Hepatic stellate cell (primary cell): ENCODE data around the gene TMPRSS2.

ENCODE experiments used
- DNase-seq: peaks from one replicate; pipeline ENCODE4 v3.0.0; 2011; ENCODE audit warnings: low spot score

Gene TMPRSS2

DNA sequence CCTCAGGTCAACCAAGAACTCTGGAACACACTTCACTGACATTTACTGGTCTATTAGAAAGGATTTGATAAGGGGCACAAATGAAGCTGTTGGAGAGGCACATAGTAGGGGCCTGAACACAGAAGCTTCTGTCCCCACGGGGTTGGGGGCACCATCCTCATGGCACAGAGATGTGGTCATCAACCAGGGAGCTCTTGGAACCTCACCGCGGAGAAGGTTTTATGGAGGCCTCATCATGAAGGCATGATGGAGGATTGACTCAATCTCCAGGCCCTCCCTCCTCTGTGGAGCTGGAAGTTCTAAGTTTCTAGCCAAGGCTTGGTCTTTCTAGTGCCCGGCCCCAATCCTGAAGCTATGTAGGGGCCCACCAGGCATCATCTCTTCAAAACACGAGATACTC is 58.3 kb downstream of the TMPRSS2 start:
- no peak for DNase-seq

DNA sequence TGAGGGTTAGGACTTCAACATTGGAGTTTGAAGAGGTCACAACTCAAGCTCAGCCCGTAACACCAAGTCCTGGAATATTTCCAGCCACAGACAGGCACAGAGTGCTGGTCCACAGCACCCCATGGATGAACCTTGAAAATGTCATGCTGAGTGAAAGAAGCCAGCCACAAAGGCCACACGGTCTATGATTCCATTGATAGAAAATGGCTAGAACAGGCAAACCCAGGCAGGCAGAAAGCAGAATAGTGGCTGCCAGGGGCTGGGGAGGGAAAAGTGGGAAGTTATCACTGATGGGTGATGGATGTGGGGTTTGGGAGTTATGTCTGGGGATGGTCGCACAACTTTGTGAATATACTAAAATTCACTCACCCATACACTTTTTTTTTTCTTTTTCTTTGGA is 60.6 kb downstream of the TMPRSS2 start:
- DNase-seq: no peak

DNA sequence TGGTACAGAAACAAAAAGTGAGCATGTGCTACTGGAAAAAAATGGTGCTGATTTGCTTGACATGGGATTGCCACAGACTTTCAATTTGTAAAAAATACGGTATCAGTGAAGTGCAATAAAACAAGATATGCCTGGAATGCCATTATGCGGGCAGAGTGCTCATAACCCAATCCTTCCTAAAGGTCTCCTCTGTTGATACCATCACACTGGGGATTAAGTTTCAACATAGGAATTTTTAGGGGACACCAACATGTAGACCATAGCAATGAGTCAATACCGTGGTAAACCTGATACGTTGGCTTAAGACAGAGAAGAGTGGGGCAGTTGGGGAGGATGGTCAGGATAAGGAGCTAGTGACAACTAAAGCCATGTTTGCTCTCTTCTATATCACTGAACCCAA is 61.4 kb downstream of the TMPRSS2 start:
- DNase-seq: no peak

DNA sequence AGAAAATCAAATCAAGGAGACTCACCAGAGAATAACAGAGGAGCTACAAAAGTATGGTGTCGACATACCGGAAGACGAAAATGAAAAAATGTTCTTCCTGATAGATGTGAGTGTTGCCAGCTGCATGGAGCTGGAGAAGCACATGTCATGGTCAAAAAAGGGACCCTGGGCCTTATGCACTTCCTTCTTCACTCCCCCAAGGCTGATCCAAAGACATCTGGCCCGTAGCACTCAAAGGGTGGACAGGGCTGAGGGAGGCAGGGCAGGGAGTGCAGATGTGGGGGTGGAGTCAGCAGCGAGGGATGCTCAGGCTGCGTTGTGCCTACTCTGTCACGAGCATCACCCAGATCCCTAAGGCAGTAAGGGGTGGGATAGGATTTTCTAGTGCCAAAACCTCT is 62.5 kb downstream of the TMPRSS2 start:
- DNase-seq: no peak

DNA sequence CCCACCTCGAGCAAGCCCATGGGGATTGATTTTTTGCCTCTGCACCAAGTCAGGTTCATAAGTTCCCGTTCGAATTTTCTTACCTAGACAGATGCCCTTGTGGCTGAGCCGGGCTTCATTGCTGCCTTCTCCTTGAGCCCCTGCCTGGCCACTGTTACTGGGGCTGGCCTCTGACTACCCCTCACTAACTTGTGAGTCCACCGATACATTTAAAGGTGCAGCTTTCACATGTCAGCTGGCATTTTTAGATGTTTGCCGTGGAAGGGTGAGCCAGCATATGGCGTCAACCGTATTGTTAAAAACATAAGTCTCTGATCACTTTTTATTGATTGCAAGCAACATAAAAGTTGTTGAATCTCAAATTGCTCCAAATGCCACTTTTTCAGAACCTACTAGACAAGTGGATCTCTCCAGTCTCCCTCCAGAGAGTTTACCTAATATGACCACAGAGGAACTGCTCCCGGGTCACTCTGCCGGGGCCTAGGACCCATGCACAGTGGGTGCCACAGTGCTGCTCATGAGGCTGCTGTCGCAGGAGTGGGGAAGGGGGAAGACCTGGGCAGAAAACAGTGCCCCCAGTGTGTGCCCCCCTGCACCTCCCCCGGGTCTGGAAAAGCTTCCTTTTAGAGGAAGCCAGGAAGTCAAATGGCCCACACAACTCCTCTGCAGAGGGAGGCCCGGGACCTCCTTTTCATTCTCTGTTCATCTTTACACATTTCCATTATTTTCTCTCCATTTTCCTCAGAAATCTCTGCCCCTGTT is 63.1 kb downstream of the TMPRSS2 start:
- no peak for DNase-seq

DNA sequence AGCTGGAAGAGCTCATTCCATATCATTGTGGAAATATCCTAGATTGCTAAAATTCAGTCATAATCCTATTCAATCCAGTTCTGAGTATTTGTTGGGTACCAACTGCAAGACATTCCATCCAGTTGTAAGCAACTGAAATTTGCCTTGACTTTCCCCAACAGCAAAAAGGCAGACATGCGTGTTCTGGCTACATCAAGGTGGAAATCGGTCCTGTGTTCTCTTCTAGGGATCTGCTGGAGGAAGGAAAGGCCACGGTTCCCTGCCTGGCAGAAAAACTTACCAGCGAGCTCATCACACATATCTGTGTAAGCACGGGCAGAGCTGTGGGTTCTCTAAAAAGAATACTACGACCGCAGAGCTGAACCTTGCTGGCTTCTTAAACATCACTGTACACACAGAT is 64.4 kb downstream of the TMPRSS2 start:
- no peak for DNase-seq

DNA sequence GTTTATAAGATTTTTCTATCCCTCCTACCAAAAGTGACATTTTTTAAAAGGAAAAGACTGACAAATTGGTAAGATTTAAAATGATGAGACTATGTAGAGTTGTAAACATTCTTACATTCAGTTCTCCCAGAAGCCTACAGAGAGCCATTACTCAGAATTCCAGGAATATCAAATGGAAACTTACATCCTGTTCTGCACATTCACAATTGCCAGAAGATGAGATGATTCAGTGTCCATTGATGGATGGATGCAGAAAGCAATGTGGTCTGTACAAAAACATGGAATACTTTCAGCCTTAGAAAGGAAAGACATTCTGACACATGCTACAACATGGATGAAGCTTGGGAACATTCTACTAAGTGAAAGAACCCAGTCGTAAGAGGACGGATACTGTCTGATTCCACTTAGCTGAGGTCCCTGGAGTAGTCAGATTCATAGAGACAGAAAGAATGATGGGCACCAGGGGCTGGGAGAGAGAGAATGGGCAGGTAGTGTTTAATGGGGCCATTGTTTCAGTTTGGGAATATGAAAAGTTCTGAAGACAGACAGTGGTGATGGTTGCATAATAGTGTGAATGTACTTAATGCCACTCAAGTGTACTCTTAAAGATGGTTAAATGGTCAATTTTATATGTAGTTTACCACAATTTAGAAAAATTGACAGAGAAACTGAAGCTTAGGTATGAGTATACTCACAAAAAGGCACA is 65.3 kb downstream of the TMPRSS2 start:
- DNase-seq: no peak

DNA sequence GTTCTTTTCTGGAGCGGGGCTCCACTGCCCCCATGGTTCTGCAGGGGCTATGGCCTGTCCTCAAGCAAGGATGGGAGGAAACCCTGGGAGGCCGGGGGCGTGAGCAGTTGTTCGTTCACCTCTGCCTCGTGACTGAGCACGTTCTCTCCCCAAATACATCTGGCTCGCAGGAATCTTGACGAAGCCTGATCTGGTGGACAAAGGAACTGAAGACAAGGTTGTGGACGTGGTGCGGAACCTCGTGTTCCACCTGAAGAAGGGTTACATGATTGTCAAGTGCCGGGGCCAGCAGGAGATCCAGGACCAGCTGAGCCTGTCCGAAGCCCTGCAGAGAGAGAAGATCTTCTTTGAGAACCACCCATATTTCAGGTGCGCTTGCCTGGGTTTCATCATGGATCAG is 66.4 kb downstream of the TMPRSS2 start:
- no peak for DNase-seq

DNA sequence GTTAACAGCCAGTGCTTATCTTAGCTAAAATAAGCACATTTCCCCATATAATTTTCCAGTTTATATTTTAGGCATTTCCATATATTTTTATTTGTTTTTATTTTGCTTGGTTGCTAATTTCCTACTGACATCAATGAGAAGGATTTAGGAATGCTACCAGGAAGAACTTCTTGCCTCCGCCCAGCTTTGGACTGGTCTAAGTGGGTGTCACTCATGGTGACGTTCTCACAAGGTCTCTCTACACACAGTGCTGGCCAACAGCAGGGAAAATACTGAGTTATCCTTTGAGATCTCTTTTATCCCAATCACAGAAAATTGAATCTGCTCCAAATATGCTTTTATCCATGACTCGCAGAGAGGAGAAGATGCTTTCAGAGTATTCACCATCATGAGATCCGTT is 68.7 kb downstream of the TMPRSS2 start:
- DNase-seq: no peak

DNA sequence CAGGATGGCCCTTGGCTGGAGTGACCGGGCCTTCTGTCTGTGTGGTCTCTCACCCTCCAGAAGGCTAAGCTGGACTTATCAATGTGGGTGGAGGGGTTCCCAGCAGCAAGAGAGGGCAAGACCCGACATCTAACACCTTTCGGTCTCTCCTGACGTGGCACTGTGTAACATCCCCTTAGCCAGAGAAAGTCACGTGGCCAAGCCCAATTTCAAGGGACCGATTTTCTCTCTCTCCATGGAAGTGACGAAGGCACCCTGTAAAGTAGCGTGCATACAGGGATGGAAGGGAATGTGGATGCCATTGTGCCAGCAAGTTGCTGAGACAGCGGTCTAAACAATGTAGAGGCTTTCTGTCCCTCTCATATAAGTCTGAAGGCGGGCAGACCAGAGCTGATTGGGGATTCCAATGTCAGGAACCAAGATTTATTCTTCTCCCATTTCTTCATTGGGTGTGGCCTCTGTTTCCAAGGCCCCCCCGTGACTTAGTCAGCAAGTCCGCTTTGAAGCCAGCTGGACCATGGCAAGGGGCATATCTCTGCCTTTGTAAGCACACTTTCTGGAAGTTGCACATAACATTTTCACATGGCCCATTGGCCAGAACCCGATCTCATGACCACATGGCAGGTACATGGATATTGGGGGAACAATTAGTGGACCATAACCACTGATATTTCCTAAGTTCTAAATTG is 69.4 kb downstream of the TMPRSS2 start:
- no peak for DNase-seq

DNA sequence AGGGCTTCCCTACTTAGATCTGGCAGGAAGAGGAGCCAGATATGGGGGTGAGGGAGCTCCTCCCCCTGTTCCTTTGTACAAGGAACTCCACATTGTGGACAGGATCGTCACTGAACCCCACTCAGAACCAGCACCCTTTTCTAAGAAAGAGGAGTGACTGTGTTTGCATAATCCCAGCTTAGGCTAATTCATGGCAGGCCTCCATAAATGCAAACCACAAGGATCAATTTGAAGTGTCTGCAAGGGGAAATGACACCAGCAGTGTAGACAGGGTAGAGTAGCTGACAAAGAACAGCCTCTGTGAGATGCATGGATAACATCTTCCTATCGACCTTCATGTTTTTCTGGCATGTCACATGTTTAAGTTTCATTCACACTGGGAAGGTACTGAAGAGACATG is 70.2 kb downstream of the TMPRSS2 start:
- DNase-seq: no peak

DNA sequence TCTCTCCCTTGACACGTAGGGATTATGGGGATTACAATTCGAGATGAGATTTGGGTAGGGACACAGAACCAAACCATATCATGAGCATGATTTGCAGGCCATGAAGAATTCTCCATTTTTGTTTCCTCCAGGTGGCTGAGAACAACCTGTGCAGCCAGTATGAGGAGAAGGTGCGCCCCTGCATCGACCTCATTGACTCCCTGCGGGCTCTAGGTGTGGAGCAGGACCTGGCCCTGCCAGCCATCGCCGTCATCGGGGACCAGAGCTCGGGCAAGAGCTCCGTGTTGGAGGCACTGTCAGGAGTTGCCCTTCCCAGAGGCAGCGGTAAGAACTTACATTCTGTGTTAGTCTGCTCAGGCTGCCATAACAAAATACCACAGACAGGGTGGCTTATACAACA is 72.3 kb downstream of the TMPRSS2 start:
- no peak for DNase-seq

DNA sequence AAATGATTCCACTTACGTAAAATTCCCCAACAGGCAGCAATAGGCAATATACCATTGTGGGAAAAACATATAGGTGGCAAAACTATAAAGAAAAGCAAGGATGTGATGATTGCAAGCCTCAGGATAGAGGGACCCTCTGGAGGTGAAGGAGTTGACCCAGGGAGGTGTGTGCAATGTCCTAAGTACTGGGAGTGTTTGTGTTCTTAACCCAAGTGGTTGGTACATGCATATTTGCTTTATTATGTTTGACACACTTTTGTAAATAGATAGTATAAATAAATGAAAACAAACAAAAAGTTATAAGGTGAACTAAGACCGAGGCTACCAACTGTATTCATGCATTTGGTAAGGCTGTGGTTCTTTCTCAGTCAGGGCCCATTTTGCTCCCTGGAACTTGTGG is 74.4 kb downstream of the TMPRSS2 start:
- no peak for DNase-seq

DNA sequence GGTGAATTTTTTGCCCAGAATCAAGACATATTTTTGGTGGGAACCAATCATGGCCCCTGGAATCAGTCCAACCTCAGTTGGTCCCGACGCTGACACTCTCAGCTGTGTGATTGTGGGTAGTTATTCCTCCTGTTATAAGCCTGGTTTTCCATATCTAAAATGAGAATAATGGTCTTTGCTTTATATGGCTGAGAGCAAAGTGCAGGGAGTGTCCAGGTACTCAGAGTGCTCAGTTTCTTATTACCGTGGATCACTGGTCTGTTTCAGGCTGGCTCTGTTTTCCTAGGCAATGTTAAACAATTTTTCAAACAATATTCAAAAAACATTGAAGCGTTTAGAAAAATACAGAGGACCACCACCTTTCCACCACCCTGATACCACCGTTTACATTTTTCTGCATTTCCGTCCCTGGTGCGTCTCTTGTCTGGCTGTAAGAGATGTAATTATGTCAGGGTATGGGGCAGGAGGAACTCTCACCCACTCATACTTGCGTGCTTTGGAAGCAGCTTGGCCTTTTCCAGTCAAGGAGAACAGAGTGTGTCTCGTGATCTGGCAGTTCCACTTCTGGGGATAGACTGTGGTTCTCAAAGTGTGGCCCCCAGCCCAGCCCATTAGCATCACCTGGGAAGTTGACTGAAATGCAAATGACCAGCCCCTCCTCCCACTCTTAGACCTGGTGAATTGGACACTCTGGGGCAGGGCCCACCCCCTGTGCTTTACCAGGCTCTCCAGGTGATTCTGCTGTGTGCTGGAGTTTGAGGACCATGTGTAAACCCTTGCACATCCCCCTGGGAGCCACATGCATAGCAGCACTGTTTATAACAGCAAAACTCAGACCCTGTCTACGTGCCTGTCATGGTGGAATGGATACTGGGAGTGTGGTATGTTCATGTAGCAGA is 75.1 kb downstream of the TMPRSS2 start:
- DNase-seq: no peak

DNA sequence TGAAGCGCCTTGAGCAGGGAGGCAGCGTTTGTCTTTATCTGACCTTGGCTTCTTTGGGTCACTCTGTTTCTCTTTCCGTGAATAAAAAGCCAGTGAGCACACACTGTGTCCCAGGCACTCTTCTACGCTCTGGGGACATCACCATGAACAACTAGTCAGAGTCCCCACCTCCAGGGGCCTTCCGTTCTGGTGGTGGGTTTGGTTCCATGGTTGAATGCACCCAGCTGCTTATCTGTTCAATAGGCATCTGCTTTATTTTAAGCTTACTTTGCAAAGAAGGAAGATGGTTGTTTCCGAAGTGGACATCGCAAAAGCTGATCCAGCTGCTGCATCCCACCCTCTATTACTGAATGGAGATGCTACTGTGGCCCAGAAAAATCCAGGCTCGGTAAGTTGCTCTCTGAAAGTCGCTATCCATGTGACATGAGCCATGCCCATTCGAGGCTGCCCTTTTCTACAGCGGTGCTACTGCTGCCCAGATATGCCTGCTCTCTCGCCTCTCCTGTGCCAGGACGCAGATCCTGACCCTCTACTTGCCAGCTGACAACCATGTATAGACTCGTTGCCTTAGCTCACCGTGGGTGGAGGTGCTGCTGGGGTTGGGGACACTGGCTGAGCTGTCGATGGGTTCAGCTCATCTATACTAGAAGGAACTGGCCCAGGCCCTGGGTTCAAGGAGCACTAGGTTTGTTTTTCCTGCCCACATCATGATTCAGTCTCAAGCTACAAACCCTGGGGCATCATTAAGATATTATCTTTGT is 76.0 kb downstream of the TMPRSS2 start:
- DNase-seq: no peak

DNA sequence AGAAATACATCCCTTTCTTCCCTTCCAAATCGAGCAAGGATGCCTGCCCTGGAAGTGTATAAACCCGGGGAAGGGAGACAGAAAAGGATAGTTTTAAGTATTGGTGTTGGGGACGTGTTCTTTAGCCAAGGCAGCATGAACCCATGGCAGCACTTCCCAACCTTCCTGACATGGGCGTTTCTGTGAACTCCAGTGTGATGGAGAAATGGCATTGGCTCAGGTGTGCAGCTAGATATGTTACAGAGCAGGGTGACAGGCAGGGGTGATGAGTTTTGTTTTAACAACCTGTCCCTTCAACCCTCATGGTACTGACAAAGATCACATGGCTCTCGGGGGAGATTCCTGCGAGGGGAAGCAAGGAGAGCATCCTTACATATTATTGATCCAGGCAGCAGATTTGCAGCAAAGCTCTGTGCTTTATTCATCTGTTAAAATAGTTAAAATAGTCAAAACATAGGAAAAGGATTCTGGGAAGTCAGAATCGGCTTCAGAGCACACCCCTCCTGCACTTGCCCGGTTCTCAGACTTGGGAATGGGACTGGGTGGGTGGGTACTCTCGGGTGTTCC is 78.0 kb downstream of the TMPRSS2 start:
- DNase-seq: no peak

DNA sequence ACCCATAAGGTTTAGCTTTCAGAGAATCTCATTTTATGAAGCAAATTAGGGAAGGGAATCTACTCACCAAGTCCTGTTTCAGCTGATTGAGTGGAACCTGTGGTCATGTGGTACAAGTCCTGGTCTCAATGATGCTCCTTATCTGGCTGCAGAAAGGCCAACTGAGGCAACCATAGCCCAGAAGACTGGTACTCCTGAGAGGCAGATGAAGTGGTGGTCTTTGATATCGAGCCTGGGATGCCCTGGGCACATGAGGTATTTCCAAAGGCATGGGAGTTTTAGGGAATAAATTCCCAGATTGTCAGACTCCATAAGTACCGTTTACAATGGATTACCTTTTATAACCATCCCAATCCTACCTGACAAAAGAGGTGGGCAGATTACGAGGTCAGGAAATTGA is 78.7 kb downstream of the TMPRSS2 start:
- DNase-seq: no peak

DNA sequence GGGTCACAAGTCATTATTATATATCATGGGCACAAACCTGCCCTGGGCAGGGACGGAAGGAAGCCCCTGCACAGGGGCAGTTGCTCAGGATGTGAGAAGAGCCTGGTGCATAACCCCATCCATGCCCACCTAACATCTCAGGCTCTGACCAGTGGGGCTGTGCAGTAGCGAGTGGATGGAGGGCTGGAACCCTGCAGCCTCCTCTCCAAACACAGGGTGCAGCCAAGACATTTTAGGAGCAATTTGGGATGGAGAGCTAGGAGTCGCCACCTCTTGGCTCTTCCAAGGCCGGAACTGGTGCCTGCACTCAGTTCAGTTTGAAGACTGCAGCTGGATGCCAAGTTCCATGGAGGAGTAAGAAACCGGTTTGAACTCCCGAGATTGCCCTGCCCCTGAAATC is 79.1 kb downstream of the TMPRSS2 start:
- no peak for DNase-seq

DNA sequence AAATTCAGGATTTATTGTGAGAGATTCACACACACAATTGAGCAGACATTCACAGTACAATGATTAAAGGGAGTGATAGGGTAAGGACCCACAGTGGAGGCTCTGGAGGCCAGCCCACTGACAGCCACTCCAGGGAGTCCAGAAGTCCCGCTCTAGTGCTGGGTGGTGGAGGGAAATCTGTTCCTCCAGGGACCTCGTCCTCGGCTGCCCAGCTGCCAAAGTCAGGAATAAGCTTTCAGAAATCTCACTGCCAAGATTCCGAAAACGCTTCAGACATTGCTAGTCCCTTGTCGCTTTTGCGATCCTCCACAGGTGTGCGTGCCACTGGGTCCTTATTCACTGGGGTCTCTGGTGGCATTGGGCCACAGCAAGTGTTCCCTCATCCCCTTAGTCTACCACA is 79.6 kb downstream of the TMPRSS2 start:
- DNase-seq: no peak

DNA sequence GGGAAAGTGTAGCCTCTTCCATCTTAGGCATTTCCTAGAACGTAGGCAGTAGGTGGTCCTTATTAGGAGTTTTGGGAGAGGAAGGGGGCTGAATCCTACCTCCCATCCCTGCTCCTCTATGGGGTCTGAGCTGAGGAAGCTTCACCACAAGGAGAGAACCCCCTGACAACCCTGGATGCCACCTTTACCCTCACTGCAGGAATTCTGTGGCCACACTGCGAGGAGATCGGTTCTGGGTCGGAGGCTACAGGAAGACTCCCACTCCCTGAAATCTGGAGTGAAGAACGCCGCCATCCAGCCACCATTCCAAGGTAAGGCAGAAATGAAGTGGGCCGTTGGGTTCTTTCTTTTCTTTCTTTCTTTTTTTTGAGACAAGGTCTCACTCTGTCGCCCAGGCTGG is 80.4 kb downstream of the TMPRSS2 start:
- no peak for DNase-seq
